ENCODE data around the gene CARMIL1.

- TF ChIP-seq CTCF (conservative IDR thresholded peaks at IDR 0.05; ENCODE audit: low read length) (no peak), EZH2phosphoT487 (IDR thresholded peaks at IDR 0.05; ENCODE audit: borderline replicate concordance) (no peak)
These were observed 40.1 kb upstream of the CARMIL1 start for GRCh38 chr6:25239059-25239458.
